Ovary (tissue), 9 donors: ENCODE results near the gene COL6A1. TPM values are rescaled to one million over a fixed set of nuclear protein-coding genes. Genes with fewer than 3 reads are reported as not detected.
A peak's percentile ranks its signal among the peaks of the same experiment; 100 is the strongest.
"Not testable (repeated sequence)": the region's sequence is repeated elsewhere in the genome, so short reads cannot be mapped to it uniquely, and the experiment has no call there.

ENCODE experiments used
- DNase-seq, 5 donors: peaks; one replicate each; pipeline ENCODE4 v3.0.0-alpha.2; 2019 to 2020
- H3K27ac ChIP-seq, 2 donors: fragments of 200-600 bp; one replicate each; pipeline versions ENCODE4 v1.5.1 to v1.8.0; 2019 to 2022
- H3K27me3 ChIP-seq: fragments of 200-600 bp; one replicate; pipeline ENCODE4 v1.8.0; 2022
- H3K36me3 ChIP-seq: fragments of 200-600 bp; sonication (generic); one replicate; pipeline ENCODE4 v1.5.1; 2019
- H3K4me1 ChIP-seq: one replicate; pipeline ENCODE4 v1.8.1; 2013; ENCODE audit warnings: mild to moderate bottlenecking, moderate library complexity; ENCODE audit not compliant: insufficient read depth
- H3K4me3 ChIP-seq: fragments of 200-600 bp; sonication (generic); one replicate; pipeline ENCODE4 v1.5.1; 2017
- H3K9me3 ChIP-seq, 2 donors: fragments of 200-600 bp in 1 of 2; sonication (generic) in 1 of 2; one replicate each; pipeline versions ENCODE4 v1.5.1 to v1.8.1; 2013 to 2019; ENCODE audit warnings: mild to moderate bottlenecking in 1 of 2, moderate library complexity in 1 of 2
- CTCF ChIP-seq, 3 donors: fragments of 450-650 bp in 2 of 3; fragments of 200-600 bp in 1 of 3; IDR thresholded peaks; one replicate each; pipeline versions ENCODE4 v1.5.1 to v1.8.0; 2016 to 2022; ENCODE audit warnings: antibody characterized with exemption in 3 of 3, mild to moderate bottlenecking in 1 of 3
- EP300 ChIP-seq: sonication (generic); formaldehyde crosslinking; IDR thresholded peaks from one replicate; pipeline ENCODE4 v1.6.1; 2017; ENCODE audit warnings: antibody characterized with exemption
- POLR2A ChIP-seq: fragments of 450-650 bp; IDR thresholded peaks from one replicate; pipeline ENCODE4 v1.6.1; 2017; ENCODE audit warnings: antibody characterized with exemption, mild to moderate bottlenecking, moderate library complexity
- WGBS, 3 donors: extraction: QIAGEN DNeasy Blood & Tissue Kit in 1 of 3; methylation state at CpG; one replicate each; pipeline versions ENCODE4 v1.1.5 to v1.1.7; 2013 to 2017; 5-methylcytosine and 5-hydroxymethylcytosine counted together
- intact Hi-C, 4 donors: fragments of 100-400 bp; cut with DNase I; formaldehyde crosslinking; loops; one replicate each; pipeline versions ENCODE4 v1.11.0 to v1.15.1; 2022 to 2023
- polyA plus RNA-seq, 2 donors: library from polyadenylated mRNA; stranded (reverse); fragments of 200-250 nt in 1 of 2; fragments of 350-450 nt in 1 of 2; fragmentation: Illumina TruSeq in 1 of 2; extraction: RNeasy Lipid Tissue Mini Kit (QIAGEN cat#74804) in 1 of 2; gene quantifications; one replicate each; pipeline ENCODE4 v1.2.3, GENCODE V29; 2013 to 2014
- total RNA-seq, 7 donors: library from RNA; depleted of rRNA in 2 of 7; stranded (reverse); fragments of >200 nt in 2 of 7; fragmentation: NEBNext Ultra II Directional in 3 of 7; extraction: Animal tissue kit (Norgen Biotek cat#: 25700) in 3 of 7; gene quantifications; one replicate each; pipeline versions ENCODE4 v1.1.0 to v1.2.4, GENCODE V29; 2016 to 2023
- donor health status: DM: no; HTN: no; CAD: no; lungs with moderate emphysema.
- donor health status: DM: no; HTN: no; CAD: no.
- donor health status: Bipolar disorder and iron deficiency.
- donor health status: DM: yes; HTN: yes; CAD: no.
- donor health status: DM: no; HTN: no; CAD: no.
- donor health status: DM: yes; HTN: yes; CAD: no.

COL6A1 gene
- total and polyA plus RNA-seq, 9 donors, result 112 to 905 (median 731) TPM

GRCh38 chr21:45951676-45952075 is 29.9 kb upstream of the COL6A1 start:
- Histone ChIP-seq H3K4me1 (peaks cover 15% of the 10 kb centered on the region), H3K4me3 (no peak overlapping the region), H3K27me3 (no peaks in the 10 kb centered on the region), H3K27ac (no peak overlapping the region), H3K9me3 (no peaks in the 10 kb centered on the region), H3K36me3 (no peaks in the 10 kb centered on the region)
- TF ChIP-seq CTCF (IDR thresholded peaks at IDR 0.05), result no peak
- no peak for TF ChIP-seq POLR2A
- TF ChIP-seq EP300, result no peak
- intact Hi-C loops, result no loop called here
- 61 to 74% (median 73%) methylated on average over 15 of the region's 15 CpGs for WGBS, 3 donors
- DNase-seq, result peak in 1 of 5 donors; percentile 40

GRCh38 chr21:45952527-45952926 is 29.0 kb upstream of the COL6A1 start:
- H3K27ac ChIP-seq, result peak overlapping the region in 1 of 2 donors; percentile 73
- H3K4me3 ChIP-seq, intact Hi-C loops, H3K27me3 ChIP-seq, H3K36me3 ChIP-seq, H3K9me3 ChIP-seq: not testable (repeated sequence)
- H3K4me1 ChIP-seq, result peaks cover 15% of the 10 kb centered on the region
- 84 to 96% (median 86%) methylated on average over 10 of the region's 10 CpGs for WGBS, 3 donors
- DNase-seq, result peak in 1 of 5 donors; percentile 24

GRCh38 chr21:45952974-45953373 is 28.6 kb upstream of the COL6A1 start:
- H3K27me3 ChIP-seq, result no peaks in the 10 kb centered on the region
- no peak overlapping the region for H3K4me3 ChIP-seq
- WGBS, 3 donors, result 44 to 47% (median 44%) methylated on average over 11 of the region's 11 CpGs
- peak in 2 of 5 donors; percentile 45 to 55 for DNase-seq
- TF ChIP-seq POLR2A (no peak), CTCF (IDR thresholded peaks at IDR 0.05) (no peak), EP300 (no peak)
- no peaks in the 10 kb centered on the region for H3K36me3 ChIP-seq
- no peaks in the 10 kb centered on the region for H3K9me3 ChIP-seq
- intact Hi-C loops, result no loop called here
- H3K4me1 ChIP-seq, result peaks cover 15% of the 10 kb centered on the region
- peak overlapping the region in 1 of 2 donors; percentile 73 for H3K27ac ChIP-seq

- peak in 4 of 5 donors; percentile 41 to 66 (median 52) for DNase-seq
- H3K4me3 ChIP-seq, result no peak overlapping the region
- no peaks in the 10 kb centered on the region for H3K27me3 ChIP-seq
- WGBS, 3 donors, result 4 to 9% (median 7%) methylated on average over 12 of the region's 12 CpGs
- H3K27ac ChIP-seq, result peak overlapping the region in 1 of 2 donors; percentile 73
- H3K4me1 ChIP-seq, result peaks cover 17% of the 10 kb centered on the region
- no peaks in the 10 kb centered on the region for H3K36me3 ChIP-seq
- intact Hi-C loops, result no loop called here
- TF ChIP-seq EP300 (no peak), POLR2A (no peak), CTCF (IDR thresholded peaks at IDR 0.05) (no peak)
- no peaks in the 10 kb centered on the region for H3K9me3 ChIP-seq
These were observed 27.3 kb upstream of the COL6A1 start for GRCh38 chr21:45954261-45954660.

- TF ChIP-seq POLR2A, result no peak
- TF ChIP-seq EP300, result no peak
- TF ChIP-seq CTCF (IDR thresholded peaks at IDR 0.05), result no peak
- H3K27me3 ChIP-seq, result no peaks in the 10 kb centered on the region
- H3K9me3 ChIP-seq, result no peaks in the 10 kb centered on the region
- DNase-seq, result no peak
- no peak overlapping the region for H3K4me3 ChIP-seq
- H3K36me3 ChIP-seq, result no peaks in the 10 kb centered on the region
- intact Hi-C loops, result no loop called here
- 76 to 87% (median 87%) methylated on average over 6 of the region's 6 CpGs for WGBS, 3 donors
- H3K27ac ChIP-seq, result peak overlapping the region in 1 of 2 donors; percentile 73
- peaks cover 14% of the 10 kb centered on the region for H3K4me1 ChIP-seq
These were observed 26.6 kb upstream of the COL6A1 start for GRCh38 chr21:45954921-45955320.
